Upper lobe of right lung (tissue), 1 donor: ENCODE data around the gene ABHD12. TPM values are rescaled to one million over a fixed set of nuclear protein-coding genes. Genes with fewer than 3 reads are reported as not detected.
A peak's percentile ranks its signal among the peaks of the same experiment; 100 is the strongest.

Experiments
- ATAC-seq: fragments of 200-7000 bp; cut with Tn5 transposase; one replicate; pipeline ENCODE4 v1.9.1; 2020; ENCODE audit warnings: mild to moderate bottlenecking, moderate library complexity
- DNase-seq: peaks from one replicate; pipeline ENCODE4 v3.0.0-alpha.2; 2020
- H3K27ac ChIP-seq: fragments of 200-600 bp; one replicate; pipeline ENCODE4 v1.8.0; 2022
- H3K27me3 ChIP-seq: fragments of 200-600 bp; one replicate; pipeline ENCODE4 v1.8.0; 2022; ENCODE audit warnings: mild to moderate bottlenecking
- H3K36me3 ChIP-seq: fragments of 200-600 bp; one replicate; pipeline ENCODE4 v1.8.0; 2022
- H3K4me1 ChIP-seq: fragments of 200-600 bp; one replicate; pipeline ENCODE4 v1.8.0; 2022
- H3K4me3 ChIP-seq: fragments of 200-600 bp; one replicate; pipeline ENCODE4 v1.8.0; 2022; ENCODE audit warnings: mild to moderate bottlenecking
- H3K9me3 ChIP-seq: fragments of 200-600 bp; one replicate; pipeline ENCODE4 v1.8.0; 2022
- CTCF ChIP-seq: fragments of 200-600 bp; IDR thresholded peaks from one replicate; pipeline ENCODE4 v1.8.0; 2022; ENCODE audit warnings: antibody characterized with exemption
- intact Hi-C: fragments of 100-400 bp; cut with DNase I; formaldehyde crosslinking; loops from one replicate; pipeline ENCODE4 v1.11.0; 2022
- total RNA-seq: library from RNA; stranded (reverse); fragmentation: NEBNext Ultra II Directional; extraction: Animal tissue kit (Norgen Biotek cat#: 25700); gene quantifications from one replicate; pipeline ENCODE4 v1.2.1, GENCODE V29; 2021
- donor health status: DM: no; HTN: yes; CAD: no; lungs with severe emphysema.

ABHD12 gene
- total RNA-seq, 1 donor from 2014 or later = 45.2 TPM

- DNase-seq = no peak
- Histone ChIP-seq H3K9me3 (no peaks in the 10 kb centered on the region), H3K27me3 (no peaks in the 10 kb centered on the region), H3K27ac (no peak overlapping the region), H3K4me3 (no peak overlapping the region), H3K4me1 (peaks cover 4% of the 10 kb centered on the region), H3K36me3 (no peaks in the 10 kb centered on the region)
- ATAC-seq = no peak
- intact Hi-C loops = no loop called here
- TF ChIP-seq CTCF = no peak
These were observed 22.1 kb downstream of the ABHD12 start for GRCh38 chr20:25368526-25368925.

GRCh38 chr20:25364879-25365699 lies 25.5 kb downstream of the ABHD12 start:
- H3K9me3 ChIP-seq = no peaks in the 10 kb centered on the region
- TF ChIP-seq CTCF = no peak
- H3K4me1 ChIP-seq = peaks cover 4% of the 10 kb centered on the region
- no peaks in the 10 kb centered on the region for H3K27me3 ChIP-seq
- no peak overlapping the region for H3K27ac ChIP-seq
- no peaks in the 10 kb centered on the region for H3K36me3 ChIP-seq
- no peak for ATAC-seq
- no peak overlapping the region for H3K4me3 ChIP-seq
- intact Hi-C loops = no loop called here
- DNase-seq = no peak

GRCh38 chr20:25364180-25364788 lies 26.4 kb downstream of the ABHD12 start:
- no peak for DNase-seq
- H3K4me1 ChIP-seq = peaks cover 2% of the 10 kb centered on the region
- no peak for ATAC-seq

GRCh38 chr20:25361287-25361683 lies 29.4 kb downstream of the ABHD12 start:
- DNase-seq = no peak
- ATAC-seq = no peak
- no peak for TF ChIP-seq CTCF
- Histone ChIP-seq H3K9me3 (no peaks in the 10 kb centered on the region), H3K4me3 (no peak overlapping the region), H3K27me3 (no peaks in the 10 kb centered on the region), H3K36me3 (no peaks in the 10 kb centered on the region), H3K27ac (no peak overlapping the region), H3K4me1 (no peaks in the 10 kb centered on the region)
- intact Hi-C loops = no loop called here

More at GRCh38 chr20:25364180-25364788, 26.4 kb downstream of the ABHD12 start:
- intact Hi-C loops = no loop called here
- H3K4me3 ChIP-seq = no peak overlapping the region
- no peaks in the 10 kb centered on the region for H3K36me3 ChIP-seq
- H3K27me3 ChIP-seq = no peaks in the 10 kb centered on the region
- H3K27ac ChIP-seq = no peak overlapping the region
- no peak for TF ChIP-seq CTCF
- no peaks in the 10 kb centered on the region for H3K9me3 ChIP-seq

- intact Hi-C loops = no loop called here
- Histone ChIP-seq H3K4me3 (no peak overlapping the region), H3K27ac (no peak overlapping the region), H3K9me3 (no peaks in the 10 kb centered on the region), H3K36me3 (no peaks in the 10 kb centered on the region), H3K27me3 (no peaks in the 10 kb centered on the region), H3K4me1 (no peaks in the 10 kb centered on the region)
- TF ChIP-seq CTCF = no peak
- ATAC-seq = peak; percentile 80
- no peak for DNase-seq
These were observed 29.9 kb downstream of the ABHD12 start for GRCh38 chr20:25360631-25361286.
